ENCODE data around the gene UBAP2.

Gene UBAP2

GRCh38 chr9:33927694-33928093, 121.0 kb downstream of the UBAP2 start:
- no peak overlapping the region for H3K4me3 ChIP-seq (ENCODE audit: control insufficient read depth, low read depth, low read length)
- no peak for TF ChIP-seq CTCF (IDR thresholded peaks at IDR 0.05; ENCODE audit: control insufficient read depth, insufficient read depth, low read depth, low read length, missing control alignments)
- no peak for DNase-seq (ENCODE audit: low read depth)

GRCh38 chr9:33926746-33927485, 121.8 kb downstream of the UBAP2 start:
- no peak for TF ChIP-seq CTCF (IDR thresholded peaks at IDR 0.05; ENCODE audit: control insufficient read depth, insufficient read depth, low read depth, low read length, missing control alignments)
- DNase-seq (ENCODE audit: low read depth) = no peak
- no peak overlapping the region for H3K4me3 ChIP-seq (ENCODE audit: control insufficient read depth, low read depth, low read length)

- no peak overlapping the region for H3K4me3 ChIP-seq (ENCODE audit: control insufficient read depth, low read depth, low read length)
- peak; percentile 77 for TF ChIP-seq CTCF (IDR thresholded peaks at IDR 0.05; ENCODE audit: control insufficient read depth, insufficient read depth, low read depth, low read length, missing control alignments)
- peak; percentile 10 for DNase-seq (ENCODE audit: low read depth)
Observed at GRCh38 chr9:33924978-33925797, 123.5 kb downstream of the UBAP2 start.

GRCh38 chr9:33923998-33924701, 124.5 kb downstream of the UBAP2 start:
- H3K4me3 ChIP-seq (ENCODE audit: control insufficient read depth, low read depth, low read length) = no peak overlapping the region
- no peak for TF ChIP-seq CTCF (IDR thresholded peaks at IDR 0.05; ENCODE audit: control insufficient read depth, insufficient read depth, low read depth, low read length, missing control alignments)
- DNase-seq (ENCODE audit: low read depth) = no peak

GRCh38 chr9:33923079-33923478, 125.6 kb downstream of the UBAP2 start:
- DNase-seq (ENCODE audit: low read depth) = no peak
- no peak for TF ChIP-seq CTCF (IDR thresholded peaks at IDR 0.05; ENCODE audit: control insufficient read depth, insufficient read depth, low read depth, low read length, missing control alignments)
- no peak overlapping the region for H3K4me3 ChIP-seq (ENCODE audit: control insufficient read depth, low read depth, low read length)

All from AG09309 (cell line).